Activated T-helper 1 cell treated with anti-CD3 and anti-CD28 coated beads, Interleukin-2, amount 50 U/mL, for 16 hours (primary cell): ENCODE data around the gene SUPT20H.
A peak's percentile ranks its signal among the peaks of the same experiment; 100 is the strongest.

ENCODE experiments used
- DNase-seq, 2 donors: peaks; one replicate each; pipeline ENCODE4 v3.0.0-alpha.2; 2020; ENCODE audit warnings: low read depth in 1 of 2, low spot score in 1 of 2

Gene SUPT20H

GRCh38 chr13:37009692-37010091 is 49.8 kb downstream of the SUPT20H start:
- DNase-seq = no peak

GRCh38 chr13:37001921-37002250 is 57.6 kb downstream of the SUPT20H start:
- DNase-seq = no peak

DNA sequence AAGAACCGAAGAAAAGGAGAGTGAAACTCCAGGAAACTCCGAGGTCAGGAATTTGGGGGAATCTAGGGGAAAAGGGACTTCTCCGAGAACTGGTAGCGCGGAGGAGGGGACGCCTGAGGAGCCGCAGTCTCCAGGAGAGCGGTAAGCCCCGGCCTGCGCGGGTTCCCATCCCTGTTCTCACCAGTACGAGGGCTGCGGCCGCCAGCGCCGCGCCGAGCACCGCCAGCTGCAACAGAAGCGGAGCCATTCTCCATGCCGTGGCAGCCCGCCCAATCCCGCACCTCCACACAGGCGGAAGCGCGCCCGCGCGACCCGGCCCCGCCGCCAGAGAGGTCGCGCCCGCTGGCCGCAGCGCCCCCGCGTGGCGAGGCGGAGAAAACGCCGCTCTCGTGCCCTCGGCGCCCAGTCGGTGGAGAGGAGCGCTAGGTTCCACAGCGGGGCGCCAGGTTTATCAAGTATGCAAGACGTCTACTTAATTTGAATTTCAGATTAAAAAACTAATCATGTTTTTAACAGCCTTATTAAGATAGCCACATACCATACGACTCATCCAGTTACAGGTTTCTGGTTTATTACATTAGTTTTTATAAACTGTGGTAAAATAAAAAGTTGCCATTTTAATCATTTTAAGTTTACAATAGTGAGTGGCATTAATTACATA is 60.3 kb downstream of the SUPT20H start, which contains the start of gene ALG5:
ALG5 (minus strand) TSS at position 287 of the 661 bp plus-strand sequence; CDS start at position 247, 40 bp downstream.
- peak; percentile 84 to 93 for DNase-seq

DNA sequence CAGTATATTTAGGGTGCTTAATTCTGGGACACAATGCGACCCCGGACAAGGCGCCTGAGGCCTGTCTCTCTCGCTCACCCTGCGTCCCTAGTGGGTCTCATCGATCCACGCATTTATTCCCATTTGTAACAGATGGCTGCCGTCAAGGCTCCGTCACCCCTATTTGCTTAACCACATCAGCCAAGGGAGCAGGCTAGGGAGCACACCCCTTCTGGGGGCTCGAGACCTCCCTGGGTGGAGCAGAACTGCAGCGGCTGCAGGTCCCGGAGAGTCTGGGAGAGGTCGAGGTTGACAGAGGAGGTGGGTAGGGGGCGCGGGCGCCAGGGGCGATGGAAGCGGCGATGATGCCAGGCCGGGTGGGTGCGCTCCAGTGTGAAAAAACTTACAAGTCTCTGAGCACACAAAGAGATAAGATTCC is 60.9 kb downstream of the SUPT20H start:
- peak in 1 of 2 donors; percentile 4 for DNase-seq

DNA sequence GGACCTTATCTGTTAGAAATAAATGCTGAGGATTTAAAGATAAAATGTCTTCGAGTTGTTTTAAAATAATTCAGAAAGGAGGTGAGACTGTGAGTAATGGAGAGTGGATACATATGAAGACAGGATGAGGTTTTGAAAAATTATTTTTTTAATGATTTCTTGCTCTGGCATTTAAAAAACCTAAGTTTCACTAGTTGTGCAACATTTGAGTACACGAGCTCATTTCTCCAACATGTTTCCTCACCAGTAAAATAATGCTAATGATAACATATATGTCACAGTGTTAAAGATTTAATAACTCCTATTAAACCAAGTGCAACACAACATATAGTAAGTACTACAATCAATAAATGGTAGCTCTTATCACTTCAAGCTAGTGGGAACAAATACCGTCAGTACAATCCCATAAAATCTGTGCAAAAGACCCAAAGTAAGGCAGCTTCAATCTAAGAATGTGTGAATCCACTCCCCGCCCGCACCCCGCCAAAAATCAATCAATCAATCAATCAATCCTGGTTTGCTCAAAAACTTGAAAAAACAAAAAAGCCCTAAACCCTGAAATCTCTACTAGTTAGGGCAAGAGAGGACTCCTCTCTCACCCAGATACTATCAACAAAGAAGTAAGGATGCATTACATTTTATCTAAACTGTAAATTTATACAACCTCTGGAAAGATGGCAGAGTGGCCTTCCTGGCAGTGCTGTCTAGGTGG is 61.6 kb downstream of the SUPT20H start:
- no peak for DNase-seq

DNA sequence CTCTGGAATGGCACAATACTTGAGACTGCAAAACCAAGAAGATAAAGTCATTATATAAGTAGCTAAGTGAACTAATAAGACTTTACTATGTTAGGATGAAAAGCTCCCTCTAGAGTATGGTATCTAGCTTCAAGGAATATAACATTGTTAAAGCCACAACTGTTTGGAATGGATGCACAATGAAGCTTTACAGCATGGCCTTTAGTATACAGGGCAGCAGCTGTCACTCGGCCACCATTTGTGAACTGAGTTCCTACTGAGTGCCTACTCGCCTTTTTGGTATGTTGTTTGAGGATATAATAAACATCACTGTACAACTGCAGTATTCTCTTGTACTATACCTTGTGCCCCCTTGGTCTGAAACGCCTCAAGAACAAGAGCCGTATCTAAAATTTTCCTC is 67.1 kb downstream of the SUPT20H start:
- DNase-seq = no peak

DNA sequence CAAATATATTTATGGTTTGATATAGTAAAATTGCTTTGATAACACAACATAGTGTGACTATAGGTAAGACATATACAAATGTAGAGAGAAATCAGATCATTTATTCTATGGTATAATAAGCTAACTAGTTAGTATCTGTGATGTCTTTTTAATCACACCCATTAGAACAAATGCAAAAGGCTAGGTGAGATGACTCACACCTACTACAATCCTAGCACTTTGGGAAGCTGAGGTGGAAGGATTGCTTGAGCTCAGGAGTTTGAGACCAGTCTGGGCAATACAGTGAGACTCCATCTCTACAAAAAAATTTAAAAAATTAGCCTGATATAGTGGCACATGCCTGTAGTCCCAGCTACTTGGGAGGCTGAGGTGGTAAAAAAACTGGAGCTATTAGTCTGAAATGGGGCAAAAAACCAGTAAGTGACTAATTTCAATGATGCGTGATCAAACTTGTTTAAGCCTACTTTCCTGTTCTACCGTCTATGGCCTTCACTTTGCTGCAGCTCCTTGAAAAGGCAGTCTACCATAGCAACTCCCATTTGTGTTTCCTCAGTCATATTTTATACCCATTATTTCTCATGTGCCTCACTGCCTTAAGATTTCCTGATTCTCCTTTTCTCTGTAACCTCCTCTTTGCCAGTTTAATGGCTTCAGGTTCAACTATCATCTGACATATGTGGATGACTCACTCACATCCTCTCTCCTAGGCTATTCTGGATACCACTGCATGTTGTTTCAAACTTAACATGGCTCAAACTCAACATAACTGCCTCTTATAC is 72.8 kb downstream of the SUPT20H start:
- DNase-seq = no peak

DNA sequence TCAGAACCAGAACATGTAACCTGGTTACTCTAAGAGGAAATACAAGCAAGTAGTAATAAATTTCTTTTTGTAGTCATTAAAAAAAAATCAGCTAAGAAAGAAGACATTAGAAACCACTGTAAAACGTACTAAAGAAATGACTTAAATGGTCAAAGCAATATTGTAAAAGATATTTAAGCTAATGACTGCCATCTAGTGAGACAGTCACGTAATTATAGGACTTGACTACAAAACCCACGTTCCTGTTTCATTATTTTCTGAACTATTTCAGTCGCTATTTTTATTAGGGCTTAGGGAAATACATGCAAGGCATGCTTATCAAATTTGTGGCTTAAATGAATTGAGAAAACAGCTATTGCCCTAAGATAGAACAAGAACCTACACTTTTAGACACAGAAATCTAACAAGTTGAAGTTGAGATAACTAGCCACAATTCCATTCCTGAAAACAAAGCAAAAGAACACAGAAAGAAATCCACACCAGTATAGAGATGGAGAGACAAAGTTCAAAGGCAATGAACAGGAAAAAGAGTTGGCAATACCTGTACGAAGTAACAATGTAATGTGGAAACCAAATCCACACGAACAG is 78.2 kb downstream of the SUPT20H start:
- DNase-seq = no peak

GRCh38 chr13:36979361-36980050 is 80.0 kb downstream of the SUPT20H start:
- DNase-seq = no peak

DNA sequence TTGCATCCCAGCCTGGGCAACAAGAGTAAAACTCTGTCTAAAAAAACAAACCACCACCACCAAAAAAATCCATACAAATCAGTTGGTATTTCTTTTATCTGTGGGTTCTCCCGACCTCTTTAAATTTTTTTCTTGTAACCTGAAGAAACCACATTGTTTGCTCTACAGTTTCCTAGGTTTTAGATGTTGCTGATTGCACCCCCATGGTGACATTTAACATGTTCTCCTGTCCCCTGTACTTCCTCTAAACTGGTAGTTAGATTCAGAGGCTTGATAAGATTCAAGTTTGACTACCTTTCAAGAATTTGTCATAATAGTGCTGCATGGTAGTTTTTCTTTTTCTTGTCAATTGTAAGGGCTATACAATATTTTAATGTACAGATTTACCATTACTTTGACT is 84.3 kb downstream of the SUPT20H start:
- no peak for DNase-seq

DNA sequence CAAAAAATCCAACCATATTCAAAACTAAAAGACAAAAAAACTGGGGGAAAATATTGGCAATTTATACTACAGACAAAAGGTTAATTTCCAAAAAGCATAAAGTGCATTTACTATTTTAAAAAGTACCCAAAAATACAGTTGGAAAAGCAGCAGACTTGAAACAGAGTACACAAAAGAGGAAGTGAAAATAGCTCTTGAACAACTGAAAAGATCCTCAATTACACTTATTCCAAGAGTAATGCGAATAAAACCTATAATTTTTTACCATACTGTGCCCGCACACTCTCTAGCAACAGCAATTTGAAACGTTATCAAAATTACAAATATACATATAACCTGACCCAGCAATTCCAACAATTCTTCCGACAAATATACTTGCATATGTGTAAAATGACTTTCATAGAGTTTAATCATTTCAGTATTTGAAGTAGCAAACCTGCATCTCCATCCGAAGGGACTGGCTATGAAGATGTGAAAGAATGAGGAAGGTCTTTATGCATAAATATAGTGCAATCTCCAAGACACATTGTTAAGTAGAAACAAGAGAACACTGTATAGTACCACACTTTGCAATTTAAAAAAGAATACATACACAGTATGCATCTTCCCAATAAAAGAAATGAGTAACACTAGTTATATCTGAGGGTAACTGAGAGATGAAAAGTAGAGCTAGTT is 85.7 kb downstream of the SUPT20H start:
- no peak for DNase-seq

DNA sequence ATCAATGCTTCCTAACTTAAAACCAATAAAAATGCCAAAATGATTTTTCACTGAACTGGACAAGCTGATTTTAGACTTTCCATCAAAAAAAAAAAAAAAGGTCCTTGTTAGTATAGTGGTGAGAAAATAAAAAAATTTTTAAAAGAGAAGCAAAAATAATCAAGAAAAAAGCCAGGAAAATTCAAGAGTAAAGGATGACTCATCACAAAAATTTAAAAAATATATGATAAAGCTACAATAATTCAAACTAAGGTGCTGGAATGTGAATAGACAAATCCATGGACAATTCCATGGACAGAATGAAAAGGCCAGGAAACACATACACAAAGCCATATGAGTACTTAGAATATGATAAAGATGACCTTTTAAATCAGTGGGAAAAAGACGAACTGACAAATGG is 86.5 kb downstream of the SUPT20H start:
- no peak for DNase-seq

GRCh38 chr13:36966404-36966803 is 93.1 kb downstream of the SUPT20H start:
- DNase-seq = no peak

DNA sequence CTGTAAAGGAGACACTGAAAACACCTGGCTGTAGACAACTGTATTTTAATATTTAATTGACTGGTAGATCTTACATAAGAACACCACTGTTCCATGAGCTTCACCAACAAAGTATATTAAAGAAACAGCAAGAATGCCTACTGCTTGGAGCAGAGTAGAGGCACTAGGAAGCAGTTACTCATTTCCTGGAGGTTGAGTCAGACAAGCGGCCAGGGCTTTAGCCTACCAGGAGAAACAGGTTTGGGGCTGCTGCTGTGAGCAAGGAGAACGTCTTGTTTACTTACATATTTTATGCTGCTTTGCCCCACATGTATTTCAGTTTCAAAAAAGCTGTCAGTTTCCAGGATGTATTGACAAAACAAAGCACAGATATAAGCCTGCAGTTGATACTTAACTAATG is 93.7 kb downstream of the SUPT20H start:
- DNase-seq = no peak

DNA sequence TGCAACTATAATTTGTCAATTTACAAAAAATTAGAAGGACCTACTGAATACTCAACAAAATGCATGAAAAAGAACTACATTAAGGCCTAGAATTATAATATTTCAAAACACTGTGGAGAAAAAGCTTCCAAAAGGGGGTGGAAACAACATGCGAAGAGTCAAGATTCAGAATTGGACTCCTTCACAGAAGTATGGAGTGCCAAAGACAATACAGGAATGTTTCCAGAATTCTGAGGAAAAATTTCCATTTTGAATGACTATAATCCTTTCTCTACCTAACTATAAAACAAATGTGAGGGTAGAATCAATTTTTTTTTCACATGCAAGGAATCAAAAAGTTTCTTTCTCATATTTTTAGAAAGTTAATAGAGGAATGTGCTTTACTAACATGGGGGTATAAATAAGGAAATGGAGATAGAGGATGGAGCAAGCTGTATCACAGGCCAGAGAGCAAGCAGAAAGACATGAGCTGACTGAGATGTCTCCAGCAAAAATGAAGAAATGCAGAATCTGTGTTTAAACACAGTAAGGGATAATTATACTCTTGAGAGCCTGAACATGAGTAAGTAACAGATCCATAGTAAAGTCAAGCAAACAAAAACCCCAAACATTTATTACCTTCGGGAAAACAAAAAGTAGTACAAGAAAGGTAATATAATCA is 99.9 kb downstream of the SUPT20H start:
- no peak for DNase-seq
